GM21576 (cell line): ENCODE data around the gene ARHGEF16.

Experiments used
- ATAC-seq: cut with Tn5 transposase; IDR thresholded peaks from one replicate; pipeline ENCODE4 v1.9.1; 2021; ENCODE audit warnings: mild to moderate bottlenecking, moderate library complexity; ENCODE audit not compliant: unreplicated experiment

ARHGEF16 gene

DNA sequence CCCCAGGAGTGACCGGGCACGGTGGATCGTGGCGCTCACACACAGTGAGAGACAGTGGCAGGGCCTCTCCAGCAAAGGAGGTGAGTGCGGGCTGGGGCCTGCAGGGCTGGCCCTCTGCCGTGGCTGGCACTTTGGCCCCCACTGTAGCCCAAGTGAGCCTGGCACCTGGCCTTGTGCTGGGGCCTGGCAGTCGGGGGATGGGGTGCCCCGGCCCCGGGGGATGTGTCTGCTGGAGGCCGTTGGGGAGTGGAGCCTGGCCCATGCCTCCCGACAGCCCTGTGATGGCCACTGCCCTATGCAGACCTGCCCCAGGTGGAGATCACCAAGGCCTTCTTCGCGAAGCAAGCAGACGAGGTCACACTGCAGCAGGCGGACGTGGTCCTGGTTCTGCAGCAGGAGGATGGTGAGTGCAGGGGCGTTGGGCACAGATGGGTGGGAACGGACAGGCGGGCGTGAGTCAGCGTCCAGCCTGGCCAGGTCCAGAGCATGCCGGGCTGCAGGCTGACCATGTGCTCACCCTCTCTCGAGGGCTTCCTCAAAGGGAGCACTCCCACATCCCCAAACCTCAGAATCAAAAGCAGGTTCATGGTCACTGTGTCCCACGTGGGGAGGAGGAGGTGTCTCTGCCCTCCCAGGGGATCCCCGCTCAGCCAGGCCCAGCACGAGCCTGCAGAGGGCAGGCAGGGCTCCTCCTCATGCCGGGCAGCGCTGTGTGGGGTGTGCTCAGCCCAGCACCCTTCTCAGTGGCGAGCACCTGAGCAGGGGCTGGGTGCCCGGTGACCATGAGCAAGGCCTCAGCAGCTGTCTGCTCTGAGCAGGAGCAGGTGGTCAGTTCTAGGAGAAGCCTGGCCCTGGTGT lies 25.3 kb downstream of the ARHGEF16 start:
- ATAC-seq: no peak

DNA sequence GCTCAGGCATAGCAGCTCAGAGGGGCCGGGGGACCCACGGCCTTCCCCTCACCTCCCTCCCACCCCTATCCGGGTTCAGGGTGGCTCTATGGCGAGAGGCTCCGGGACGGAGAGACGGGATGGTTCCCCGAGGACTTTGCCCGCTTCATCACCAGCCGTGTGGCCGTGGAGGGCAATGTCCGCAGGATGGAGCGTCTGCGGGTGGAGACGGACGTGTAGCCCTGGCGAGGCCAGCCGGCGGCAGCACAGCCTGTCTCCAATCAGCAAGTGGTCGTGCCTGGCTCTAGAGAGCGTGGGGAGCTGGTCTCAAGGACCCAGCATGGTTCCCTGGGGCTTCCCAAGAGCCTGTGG lies 25.9 kb downstream of the ARHGEF16 start:
- no peak for ATAC-seq

DNA sequence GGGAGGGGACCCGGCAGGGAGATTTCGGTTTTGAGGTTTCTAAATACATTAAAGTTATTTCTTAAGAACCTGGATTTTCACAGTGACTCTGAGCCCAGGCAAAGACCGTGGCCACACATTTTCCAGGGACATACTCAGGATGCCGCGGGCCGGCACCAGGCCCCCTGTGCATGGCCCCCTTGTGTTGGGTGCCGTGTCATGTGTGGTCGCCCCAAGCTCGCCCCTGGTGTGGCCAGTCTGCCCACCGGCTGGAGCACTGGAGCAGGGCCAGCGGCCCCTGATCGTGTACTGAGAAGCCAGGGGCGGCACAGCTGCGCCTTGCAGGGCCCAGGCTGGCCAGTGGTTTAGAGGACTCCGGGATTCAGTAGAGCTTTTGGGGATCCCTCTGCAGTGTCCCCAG lies 26.6 kb downstream of the ARHGEF16 start:
- no peak for ATAC-seq

DNA sequence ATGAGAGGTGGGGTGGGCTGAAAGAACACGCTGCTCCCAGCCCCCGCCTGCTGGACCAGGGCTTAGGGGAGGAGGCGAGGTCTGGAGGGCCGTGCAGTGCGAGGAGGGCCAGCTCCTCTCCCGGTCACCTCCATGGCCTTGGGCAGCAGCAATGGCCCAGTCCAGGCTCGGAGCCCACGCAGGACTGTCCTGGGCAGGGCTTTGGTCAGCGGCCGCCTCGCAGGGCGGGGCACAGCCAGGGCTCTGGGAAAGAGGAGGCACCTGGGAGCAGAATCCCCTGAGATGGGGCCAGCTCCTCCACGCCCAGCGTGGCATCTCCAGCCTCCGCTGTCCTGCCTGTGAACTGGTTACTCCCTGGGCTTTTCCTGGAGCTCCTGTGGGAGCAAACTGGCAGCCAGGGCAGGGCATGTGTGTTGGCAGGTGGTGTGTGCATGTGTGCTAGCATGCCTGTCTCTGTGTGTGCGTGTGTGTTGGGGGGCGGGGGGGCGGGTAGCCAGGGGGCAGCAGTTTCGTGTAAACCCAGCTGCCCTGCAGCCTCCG lies 27.4 kb downstream of the ARHGEF16 start:
- no peak for ATAC-seq

DNA sequence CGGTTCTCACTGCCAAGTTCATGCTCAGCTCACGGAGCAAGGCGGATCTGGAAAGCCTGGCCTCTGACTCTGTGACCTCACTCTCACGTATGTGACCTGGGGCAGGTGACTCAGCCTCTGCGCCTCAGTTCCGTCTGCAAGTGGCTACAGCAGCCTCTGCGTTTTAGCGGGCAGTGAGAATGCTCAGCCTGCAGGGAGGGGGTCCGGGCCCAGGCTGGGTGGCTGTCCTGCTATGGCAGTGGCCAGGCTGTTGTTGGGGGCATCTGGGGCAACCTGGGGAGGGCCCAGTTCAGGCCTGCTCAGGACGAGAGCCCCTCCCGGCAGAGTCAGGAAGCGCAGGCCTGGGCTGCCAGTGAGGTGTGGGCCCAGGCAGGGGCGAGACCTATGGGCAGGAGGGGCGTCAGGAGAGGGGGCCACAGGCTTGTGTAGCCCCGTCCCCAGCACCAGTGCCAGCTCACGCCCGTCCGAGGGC lies 27.9 kb downstream of the ARHGEF16 start:
- ATAC-seq: no peak

DNA sequence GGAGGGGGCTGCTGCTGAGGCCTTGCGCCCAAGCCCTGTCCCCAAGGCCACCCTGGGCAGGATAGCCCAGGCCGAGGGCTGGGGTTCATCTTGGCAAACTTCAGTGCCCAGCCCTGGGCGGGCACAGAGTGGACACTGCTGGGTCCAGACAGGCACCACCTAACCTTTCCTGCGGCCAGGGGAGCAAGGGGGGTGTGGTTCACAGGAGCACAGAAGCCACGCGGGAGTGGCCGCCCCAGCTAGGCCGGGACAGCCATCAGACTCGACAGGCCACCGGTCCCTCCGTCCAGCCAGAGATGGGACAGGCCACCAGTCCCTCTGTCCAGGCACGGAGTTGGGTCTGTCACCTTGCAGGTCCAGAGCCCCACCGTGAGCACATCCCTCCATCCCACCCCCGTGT lies 28.9 kb downstream of the ARHGEF16 start:
- no peak for ATAC-seq

DNA sequence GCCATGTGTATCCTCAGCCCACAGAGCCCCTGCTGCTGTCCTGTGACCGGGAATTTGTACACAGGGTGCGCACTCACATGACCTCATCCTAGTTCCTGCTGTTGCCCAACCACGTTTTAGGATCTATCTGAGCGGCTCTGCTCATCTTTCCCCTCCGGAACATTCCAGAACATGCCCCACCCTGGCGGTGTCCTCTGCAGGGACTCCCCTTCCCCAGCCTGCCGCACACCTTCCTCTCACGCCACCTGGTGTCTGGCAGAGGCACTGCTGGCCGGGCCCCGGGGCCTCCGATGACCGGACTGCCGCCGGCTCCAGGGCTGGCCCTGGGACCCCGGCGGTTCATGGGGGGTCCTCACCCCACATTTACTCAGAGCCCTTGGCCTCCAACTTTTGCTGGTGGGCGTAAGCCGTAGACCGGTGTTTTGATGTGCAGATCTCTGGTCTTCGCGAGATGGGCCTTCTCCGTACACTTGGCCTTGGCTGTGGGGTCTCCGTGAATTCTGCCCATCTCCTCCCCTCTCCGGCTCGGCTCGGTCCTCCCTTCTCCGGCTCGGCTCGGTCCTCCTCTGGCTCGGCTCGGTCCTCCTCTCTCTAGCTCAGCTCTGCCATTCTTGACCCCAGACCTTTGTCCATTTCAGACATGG lies 29.5 kb downstream of the ARHGEF16 start:
- ATAC-seq: no peak

DNA sequence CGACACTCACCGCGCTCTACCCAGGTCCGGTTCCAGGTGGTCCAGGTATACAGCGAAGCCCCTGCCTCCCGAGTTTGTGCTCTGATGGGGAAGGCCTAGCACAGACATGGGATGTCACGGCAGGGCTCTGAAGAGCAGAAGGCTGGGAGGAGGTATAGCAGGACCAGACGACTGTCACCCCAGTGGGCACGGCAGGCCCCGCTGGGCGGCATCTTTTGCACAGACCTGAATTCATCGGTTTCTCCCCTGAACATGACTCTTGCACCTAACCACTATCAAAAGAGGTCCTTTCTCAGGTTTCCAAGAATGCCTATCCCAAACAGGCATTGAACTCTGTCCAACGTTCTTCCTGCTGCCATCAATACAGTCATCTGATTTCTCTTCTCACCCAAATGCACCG lies 30.6 kb downstream of the ARHGEF16 start:
- no peak for ATAC-seq

DNA sequence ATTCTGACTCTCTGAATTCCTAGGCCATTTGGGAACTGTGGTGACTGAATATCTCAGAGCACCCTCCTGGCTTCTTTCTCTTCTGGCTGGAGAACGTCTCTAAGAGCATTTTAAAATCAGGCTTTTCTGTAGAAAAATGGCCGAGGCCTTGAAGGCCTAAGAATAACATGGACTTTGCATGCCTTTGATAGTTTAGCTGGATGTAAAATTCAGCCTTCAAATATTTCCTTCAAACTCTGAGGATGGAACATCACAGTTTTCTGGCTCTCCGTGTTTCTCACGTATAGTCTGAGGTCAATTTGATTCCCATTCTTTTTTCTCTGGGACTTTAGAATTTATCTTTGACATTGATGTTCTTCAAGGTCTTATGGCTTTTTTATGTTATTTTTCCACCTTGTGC lies 34.0 kb downstream of the ARHGEF16 start:
- no peak for ATAC-seq

DNA sequence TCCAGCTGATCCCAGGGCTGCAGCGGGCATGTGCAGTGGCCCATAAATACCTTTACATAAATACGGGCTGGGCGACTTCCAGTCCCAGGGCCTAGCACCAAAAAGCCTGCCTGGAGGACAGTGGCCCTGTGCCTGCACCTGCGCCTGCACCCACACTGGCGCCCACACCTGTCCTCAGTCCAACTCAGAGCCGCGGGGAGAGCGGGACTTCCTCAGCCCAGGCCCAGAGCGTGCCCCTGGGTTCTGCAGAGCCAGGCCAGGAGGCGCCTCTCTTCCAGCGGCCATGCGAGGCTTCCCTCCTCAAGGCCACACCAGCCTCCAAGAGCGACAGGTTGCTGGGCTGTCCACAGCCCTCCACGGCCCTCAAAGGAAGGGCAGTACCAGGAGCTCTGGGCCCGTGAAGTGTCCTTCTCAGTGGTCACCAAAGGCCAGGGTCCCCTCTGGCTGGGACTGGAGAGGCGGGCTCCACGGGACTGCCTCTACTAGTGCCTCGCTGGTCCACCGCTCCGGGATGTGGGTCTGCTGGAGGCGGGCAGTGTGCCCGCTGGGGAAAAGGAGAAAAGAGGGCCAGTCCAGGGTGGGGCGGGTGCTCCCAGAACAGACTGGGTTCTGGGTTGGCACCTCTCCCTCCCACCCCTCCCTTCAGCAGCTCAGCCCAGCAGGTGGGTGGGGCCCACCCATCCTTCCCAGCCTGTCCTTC lies 35.7 kb downstream of the ARHGEF16 start:
- ATAC-seq: no peak

DNA sequence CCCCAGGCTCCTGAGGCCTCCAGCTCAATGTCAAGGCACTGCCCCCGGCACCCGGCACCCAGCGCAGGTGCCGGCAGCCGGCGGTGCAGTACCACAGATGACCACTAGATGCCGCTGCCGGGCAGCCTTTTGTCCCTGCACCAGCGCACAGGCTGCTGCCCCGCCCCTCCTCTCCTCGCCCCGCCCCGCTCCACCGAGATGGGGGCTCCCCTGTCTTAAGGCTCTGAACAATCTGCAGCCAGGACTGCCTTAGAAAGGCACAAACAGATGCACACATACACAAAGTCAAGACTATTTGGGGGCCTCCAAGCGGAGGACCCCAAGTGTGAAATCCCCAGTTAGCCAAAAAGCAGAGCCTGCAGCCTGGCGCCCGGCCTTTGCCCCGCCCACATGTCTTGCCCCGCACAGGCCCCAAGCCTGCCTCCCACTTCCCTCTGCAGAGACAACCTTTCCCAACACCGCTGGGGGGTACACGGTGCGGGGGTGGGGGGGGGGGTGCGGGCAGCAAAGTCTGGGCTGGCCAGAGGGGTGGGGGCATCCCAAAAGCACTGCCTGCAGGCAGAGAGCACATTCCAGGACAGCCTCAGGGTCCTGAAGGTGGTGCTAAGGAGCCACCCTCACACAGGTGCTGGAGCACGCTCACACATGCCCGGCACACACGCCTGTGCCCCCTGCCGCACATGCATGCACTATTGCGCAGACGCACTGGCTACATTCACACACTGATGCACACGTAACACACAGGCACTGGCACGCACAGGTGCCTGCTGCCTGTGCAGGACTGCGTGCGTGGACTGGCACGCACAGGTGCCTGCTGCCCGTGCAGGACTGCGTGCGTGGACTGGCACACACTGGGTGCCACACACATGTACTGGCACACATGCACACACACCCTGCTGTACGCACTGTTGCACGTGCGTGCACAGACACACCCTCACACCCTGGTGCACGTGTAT lies 37.1 kb downstream of the ARHGEF16 start:
- no peak for ATAC-seq

DNA sequence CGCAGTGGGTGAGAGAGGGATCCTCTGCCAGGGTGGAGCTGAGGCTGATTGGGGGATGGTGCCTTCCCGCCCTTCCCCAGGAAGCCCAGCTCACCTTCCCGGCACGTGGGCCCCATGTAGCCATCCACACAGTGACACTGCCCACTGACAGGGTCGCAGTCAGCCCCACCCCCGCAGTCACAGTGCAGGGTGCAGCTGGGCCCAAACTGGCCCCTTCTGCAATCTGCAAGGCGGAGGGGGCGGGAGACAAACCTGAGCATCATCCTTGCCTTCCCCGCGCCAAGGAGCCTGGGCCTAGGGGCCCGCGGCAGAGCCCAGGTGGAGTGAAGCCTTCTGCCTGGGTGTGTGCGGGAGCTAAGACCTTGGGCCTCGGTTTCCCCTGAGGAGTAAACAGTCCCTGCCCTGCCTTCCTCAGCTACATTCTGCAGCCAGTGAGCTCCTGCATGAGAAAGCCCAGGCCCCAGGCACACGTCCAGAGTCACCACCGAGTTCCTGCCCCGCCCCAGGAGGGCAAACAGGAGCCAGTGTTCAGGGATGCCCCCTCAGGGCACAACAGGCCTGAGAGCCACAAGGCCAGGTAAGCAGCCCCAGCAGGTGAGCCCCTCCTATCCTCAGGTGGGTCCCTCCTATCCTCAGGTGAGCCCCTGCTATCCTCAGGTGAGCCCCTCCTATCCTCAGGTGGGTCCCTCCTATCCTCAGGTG lies 38.2 kb downstream of the ARHGEF16 start:
- ATAC-seq: no peak

DNA sequence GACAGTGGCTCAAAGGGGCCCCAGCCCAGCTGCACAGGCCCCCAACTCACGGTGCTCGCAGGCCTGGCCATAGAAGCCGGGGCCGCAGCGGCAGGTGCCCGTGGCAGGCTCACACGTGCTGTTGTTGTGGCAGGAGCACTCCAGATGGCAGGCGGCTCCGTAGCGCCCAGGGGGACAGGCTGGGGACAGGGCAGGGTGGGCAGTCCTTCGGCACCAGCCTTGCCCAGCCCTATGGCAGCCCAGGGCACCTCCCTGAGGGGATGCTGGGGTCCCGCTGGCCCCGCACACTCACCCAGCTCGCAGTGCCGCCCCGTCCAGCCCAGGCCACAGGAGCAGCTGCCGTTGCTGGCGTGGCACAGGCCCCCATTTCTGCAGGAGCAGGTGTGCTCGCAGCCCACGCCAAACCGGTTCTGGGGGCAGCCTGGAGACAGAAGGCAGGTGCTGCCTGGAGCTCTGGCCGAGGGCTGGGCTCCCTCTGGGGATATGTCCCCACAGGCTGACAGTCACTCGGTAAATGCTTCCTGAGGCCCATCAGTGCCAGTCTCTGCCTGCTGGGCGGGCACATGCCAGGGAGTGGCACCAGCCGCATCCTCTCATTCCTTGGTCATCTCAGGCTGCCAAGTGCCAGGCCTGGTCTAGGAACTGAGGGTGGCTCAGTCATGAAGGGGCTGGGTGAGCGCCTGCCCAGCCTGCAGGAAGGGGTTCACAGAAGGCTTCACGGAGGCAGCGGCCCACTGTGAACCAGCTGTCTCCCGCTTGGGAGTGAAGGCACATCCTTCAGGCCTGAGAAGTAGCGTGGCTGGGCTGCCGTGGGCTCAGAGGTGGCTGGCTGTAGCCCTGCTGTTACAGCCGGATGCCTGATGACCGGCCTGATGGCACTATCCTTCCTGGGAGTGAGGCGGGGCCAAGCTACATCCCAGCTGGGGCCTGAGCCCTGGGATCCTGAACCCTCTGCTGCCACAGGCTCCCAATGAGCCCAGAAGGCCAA lies 40.1 kb downstream of the ARHGEF16 start:
- ATAC-seq: no peak

DNA sequence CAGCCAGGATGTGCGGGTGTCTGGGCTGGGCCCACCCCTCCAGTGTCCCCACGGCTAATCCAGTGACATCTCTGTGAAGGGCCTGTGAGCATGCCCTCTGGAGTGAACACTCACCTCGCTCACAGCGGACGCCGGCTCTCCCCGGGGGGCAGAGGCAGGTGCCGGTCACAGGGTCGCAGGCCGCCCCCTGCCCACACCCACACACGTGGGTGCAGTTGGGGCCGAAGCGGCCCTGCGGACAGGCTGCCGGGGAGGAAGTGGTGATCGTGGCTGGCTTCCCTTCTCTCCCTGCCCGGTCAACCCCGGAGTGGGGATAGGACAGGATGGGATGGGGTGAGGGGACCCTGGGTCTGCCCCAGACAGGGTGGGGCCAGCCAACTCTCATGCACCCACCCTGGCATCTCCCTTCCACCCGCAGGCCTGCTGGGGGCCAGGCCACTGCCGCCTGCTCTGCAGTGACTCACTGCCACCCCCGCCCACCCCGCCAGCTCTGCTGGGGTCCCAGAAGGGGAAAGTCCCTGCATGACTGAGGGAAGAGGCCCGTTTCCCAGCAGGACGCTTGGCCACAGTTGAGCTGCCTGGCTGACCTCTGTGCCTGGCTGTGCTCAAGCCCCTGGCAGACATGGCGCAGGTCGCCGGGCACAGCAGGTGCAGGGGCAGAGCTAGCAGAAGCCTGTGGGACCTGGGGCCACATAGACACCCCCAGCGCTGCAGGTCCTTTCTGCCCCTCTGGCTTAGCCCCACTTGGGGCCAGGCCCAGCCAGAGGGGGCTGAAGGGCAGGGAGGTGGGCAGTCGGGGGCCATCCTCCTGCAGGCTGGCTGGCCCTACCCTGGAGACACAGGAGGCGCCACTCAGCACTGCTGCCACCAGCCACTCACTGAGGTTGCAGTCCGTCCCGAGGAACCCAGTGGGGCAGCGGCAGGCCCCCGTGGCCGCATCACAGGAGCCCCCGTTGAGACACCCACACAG lies 41.6 kb downstream of the ARHGEF16 start:
- ATAC-seq: no peak

DNA sequence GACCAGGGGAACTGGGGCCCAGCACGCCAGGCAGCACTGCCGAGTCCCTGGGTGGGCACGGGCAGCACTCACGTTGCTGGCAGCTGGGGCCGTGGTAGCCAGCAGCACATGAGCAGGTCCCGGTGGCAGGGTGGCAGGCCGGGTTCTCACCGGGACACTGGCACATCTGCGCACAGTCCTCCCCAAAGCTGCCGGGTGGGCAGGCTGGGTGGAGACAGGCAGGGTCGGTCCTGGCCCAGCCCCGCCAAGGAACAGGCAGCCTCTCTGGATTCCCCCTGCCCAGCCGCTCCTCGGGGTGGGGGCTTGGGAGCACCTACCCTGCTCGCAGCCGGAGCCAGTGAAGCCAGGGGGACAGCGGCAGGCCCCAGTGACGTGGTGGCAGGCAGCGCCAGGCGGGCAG lies 42.5 kb downstream of the ARHGEF16 start:
- no peak for ATAC-seq

DNA sequence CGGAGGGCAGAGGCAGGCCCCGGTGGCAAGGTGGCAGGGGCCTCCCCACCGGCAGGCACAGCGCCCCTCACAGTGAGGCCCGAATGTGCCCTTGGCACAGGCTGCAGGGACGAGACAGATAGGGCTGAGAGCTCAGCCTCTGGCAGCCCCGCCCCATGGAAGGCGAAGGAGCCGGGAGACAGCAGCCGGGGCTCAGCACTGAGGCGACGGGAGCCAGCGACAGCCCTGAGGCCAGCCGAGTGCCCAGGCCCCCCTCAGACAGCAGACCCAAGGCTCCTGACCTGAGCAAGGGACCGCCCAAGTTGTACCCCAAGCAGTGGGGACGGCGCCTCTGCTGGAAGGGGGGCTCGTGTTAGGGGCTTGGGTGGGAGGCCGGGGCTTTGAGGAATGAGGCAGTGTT lies 43.1 kb downstream of the ARHGEF16 start:
- ATAC-seq: no peak

DNA sequence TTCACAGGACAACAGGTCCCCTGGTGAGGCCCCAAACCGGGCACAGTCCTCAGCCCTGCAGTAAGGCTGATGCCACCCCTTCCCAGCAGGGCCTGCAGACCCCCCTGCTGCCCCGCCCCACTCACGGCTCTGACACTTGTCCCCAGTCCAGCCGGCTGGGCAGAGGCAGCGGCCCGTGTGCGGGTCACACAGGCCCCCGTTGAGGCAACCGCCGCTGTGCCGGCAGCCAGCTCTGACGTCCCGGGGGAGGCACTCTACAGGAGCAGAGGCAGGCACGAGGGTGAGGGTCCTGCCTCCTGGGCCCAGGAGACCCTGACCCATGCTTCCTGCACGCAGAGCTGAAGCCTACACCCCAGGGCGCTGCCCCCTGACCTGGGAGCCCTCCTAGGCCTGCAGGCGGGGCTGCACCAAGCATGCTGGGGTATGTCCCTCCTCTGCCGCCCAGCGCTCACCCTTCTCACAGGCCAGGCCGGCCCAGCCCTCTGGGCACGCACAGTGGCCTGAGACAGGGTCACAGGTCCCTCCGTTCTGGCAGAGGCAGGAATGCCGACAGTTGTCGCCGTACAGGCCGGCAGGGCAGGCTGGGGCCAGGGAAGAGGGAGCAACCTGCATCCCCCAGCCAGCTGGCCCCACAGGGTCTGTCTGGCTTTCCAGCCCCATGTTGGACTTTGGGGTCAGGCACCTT lies 43.9 kb downstream of the ARHGEF16 start:
- ATAC-seq: no peak
